DND-41 (cell line): ENCODE results near the gene ACOXL.

Source experiments
- ATAC-seq: fragments of 200-7000 bp; cut with Tn5 transposase; 3 replicates; pipeline ENCODE4 v1.9.1; 2021; ENCODE audit warnings: low read depth; ENCODE audit not compliant: insufficient read depth
- DNase-seq: peaks from one replicate; pipeline ENCODE4 v3.0.0-alpha.2; 2020
- H2AFZ ChIP-seq: 2 replicates; pipeline ENCODE4 v1.6.0; 2012; ENCODE audit warnings: low read depth, low read length
- H3K27ac ChIP-seq: 2 replicates; pipeline ENCODE4 v1.5.1; 2012; ENCODE audit warnings: low read length, inconsistent platforms
- H3K27me3 ChIP-seq: fragments of 200-600 bp; sonication (generic); 2 replicates; pipeline ENCODE4 v1.6.0; 2012; ENCODE audit warnings: low read length, mild to moderate bottlenecking, inconsistent platforms; ENCODE audit not compliant: insufficient read depth, poor library complexity
- H3K36me3 ChIP-seq: 2 replicates; pipeline ENCODE4 v1.5.1; 2012; ENCODE audit warnings: low read length, inconsistent platforms; ENCODE audit not compliant: insufficient read depth
- H3K4me1 ChIP-seq: 2 replicates; pipeline ENCODE4 v1.5.1; 2012; ENCODE audit warnings: mild to moderate bottlenecking, low read length; ENCODE audit not compliant: insufficient read depth
- H3K4me2 ChIP-seq: 2 replicates; pipeline ENCODE4 v1.6.0; 2012; ENCODE audit warnings: mild to moderate bottlenecking, moderate library complexity, low read length, inconsistent platforms; ENCODE audit not compliant: insufficient read depth
- H3K4me3 ChIP-seq, 2 experiments: fragments of 200-600 bp in 1 of 2; shearing (Covaris generic) in 1 of 2; 2 replicates each; pipeline ENCODE4 v1.5.1; 2012 to 2016; ENCODE audit warnings: inconsistent platforms in 2 of 2, low read length in 2 of 2, mild to moderate bottlenecking in 2 of 2, low read depth in 1 of 2, moderate library complexity in 1 of 2
- H3K79me2 ChIP-seq: 2 replicates; pipeline ENCODE4 v1.6.0; 2012; ENCODE audit warnings: low read length, inconsistent platforms; ENCODE audit not compliant: insufficient read depth
- H3K9ac ChIP-seq: 2 replicates; pipeline ENCODE4 v1.6.0; 2012; ENCODE audit warnings: low read depth, mild to moderate bottlenecking, inconsistent platforms, low read length, moderate library complexity
- H3K9me3 ChIP-seq: 2 replicates; pipeline ENCODE4 v1.5.1; 2012; ENCODE audit warnings: low read length, moderate library complexity, mild to moderate bottlenecking, inconsistent platforms; ENCODE audit not compliant: insufficient read depth, severe bottlenecking
- H4K20me1 ChIP-seq: 2 replicates; pipeline ENCODE4 v1.6.0; 2012; ENCODE audit warnings: low read length; ENCODE audit not compliant: insufficient read depth
- CTCF ChIP-seq: IDR thresholded peaks from 2 replicates; pipeline ENCODE4 v1.5.1; 2012; ENCODE audit warnings: borderline replicate concordance, low read length, moderate library complexity, mild to moderate bottlenecking; ENCODE audit not compliant: poor library complexity, severe bottlenecking; ENCODE audit errors: extremely low read depth
- EZH2 ChIP-seq: IDR thresholded peaks from 3 replicates; pipeline ENCODE4 v1.6.1; 2012; ENCODE audit warnings: borderline replicate concordance, low read depth, mild to moderate bottlenecking, moderate library complexity, low read length, inconsistent platforms; ENCODE audit not compliant: severe bottlenecking

ACOXL gene

GRCh38 chr2:111048856-111049768, 316.7 kb downstream of the ACOXL start:
- Histone ChIP-seq H3K27me3 (no peaks in the 10 kb centered on the region), H3K27ac (no peak overlapping the region), H3K9ac (no peak overlapping the region), H4K20me1 (no peaks in the 10 kb centered on the region), H3K36me3 (no peaks in the 10 kb centered on the region), H3K79me2 (no peaks in the 10 kb centered on the region), H3K9me3 (no peaks in the 10 kb centered on the region), H3K4me3 (no peak overlapping the region), H3K4me2 (no peak overlapping the region), H3K4me1 (no peaks in the 10 kb centered on the region), H2AFZ (no peak overlapping the region)
- no peak for ATAC-seq
- no peak for DNase-seq
- TF ChIP-seq EZH2 (no peak), CTCF (no peak)

GRCh38 chr2:111049792-111050640, 317.6 kb downstream of the ACOXL start:
- no peak overlapping the region for H3K4me2 ChIP-seq
- no peak overlapping the region for H2AFZ ChIP-seq
- TF ChIP-seq CTCF (no peak), EZH2 (no peak)
- H4K20me1 ChIP-seq, result no peaks in the 10 kb centered on the region
- no peaks in the 10 kb centered on the region for H3K36me3 ChIP-seq
- no peak overlapping the region for H3K9ac ChIP-seq
- ATAC-seq (no peak), DNase-seq (no peak)
- H3K27ac ChIP-seq, result no peak overlapping the region
- no peaks in the 10 kb centered on the region for H3K4me1 ChIP-seq
- no peaks in the 10 kb centered on the region for H3K27me3 ChIP-seq
- no peaks in the 10 kb centered on the region for H3K9me3 ChIP-seq
- no peak overlapping the region for H3K4me3 ChIP-seq
- no peaks in the 10 kb centered on the region for H3K79me2 ChIP-seq

- no peak overlapping the region for H2AFZ ChIP-seq
- no peak overlapping the region for H3K4me3 ChIP-seq
- H3K4me1 ChIP-seq, result no peaks in the 10 kb centered on the region
- H3K9me3 ChIP-seq, result no peaks in the 10 kb centered on the region
- no peaks in the 10 kb centered on the region for H3K79me2 ChIP-seq
- no peak overlapping the region for H3K4me2 ChIP-seq
- H3K9ac ChIP-seq, result no peak overlapping the region
- ATAC-seq (no peak), DNase-seq (no peak)
- TF ChIP-seq EZH2 (no peak), CTCF (no peak)
- no peak overlapping the region for H3K27ac ChIP-seq
- H3K36me3 ChIP-seq, result no peaks in the 10 kb centered on the region
- no peaks in the 10 kb centered on the region for H4K20me1 ChIP-seq
- no peaks in the 10 kb centered on the region for H3K27me3 ChIP-seq
Observed at GRCh38 chr2:111050701-111051376, 318.5 kb downstream of the ACOXL start.
